ENCODE data around the gene IQGAP2.

DNA sequence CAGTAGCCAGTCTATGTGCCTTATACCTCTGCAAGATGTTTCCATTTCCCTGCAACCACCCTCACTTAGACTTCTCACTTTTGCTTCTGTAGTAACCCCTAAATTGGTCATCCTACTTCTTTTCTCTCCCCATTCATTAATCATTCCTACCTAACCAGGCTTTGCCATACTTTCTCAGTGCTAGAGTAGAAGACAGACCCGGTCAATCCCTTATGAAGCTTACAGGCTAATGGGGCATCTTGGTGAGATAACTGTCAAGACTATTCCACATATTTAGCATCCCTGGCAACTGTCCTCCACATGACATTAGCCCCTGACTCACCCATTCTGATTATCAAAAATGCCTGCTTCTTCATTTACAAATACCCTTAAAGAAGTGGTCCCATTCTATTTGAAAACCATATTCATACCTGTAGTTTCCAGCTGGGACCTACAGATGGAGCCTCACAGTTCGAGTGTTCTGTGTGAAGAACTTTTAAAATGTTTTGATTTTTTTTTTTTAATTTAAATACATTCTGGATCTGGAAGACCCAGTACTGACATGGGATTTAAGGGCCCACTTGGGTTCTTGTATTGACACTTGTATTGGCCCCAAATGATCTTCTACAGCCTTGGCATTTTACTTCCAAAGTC, 199.1 kb downstream of the IQGAP2 start:
- TF ChIP-seq SUZ12 (IDR thresholded peaks at IDR 0.05; ENCODE audit: extremely low read depth, insufficient read depth, insufficient read length): no peak
- no peak for TF ChIP-seq ZNF274 (IDR thresholded peaks at IDR 0.05; ENCODE audit: low read depth, low read length)
- TF ChIP-seq YY1 (IDR thresholded peaks at IDR 0.05; ENCODE audit: insufficient read depth, insufficient read length): no peak
